Subcutaneous adipose tissue (tissue), 4 donors: ENCODE data around the gene ARPC1B. TPM values are rescaled to one million over a fixed set of nuclear protein-coding genes. Genes with fewer than 3 reads are reported as not detected.

Experiments
- total RNA-seq, 4 donors: library from RNA; depleted of rRNA; stranded (reverse); fragments of >200 nt; gene quantifications; one replicate each; pipeline ENCODE4 v1.1.0, GENCODE V29; 2016
- TF ChIP-seq, protein P1 (sequence below): fragments of 450-650 bp; IDR thresholded peaks from one replicate; pipeline ENCODE4 v1.5.1; 2016; ENCODE audit warnings: low read depth, mild to moderate bottlenecking, control low read depth, antibody characterized with exemption, moderate library complexity

ARPC1B gene
- total RNA-seq, 4 donors from 2014 or later = 133 to 364 (median 178) TPM

- TF ChIP-seq, protein P1, sequence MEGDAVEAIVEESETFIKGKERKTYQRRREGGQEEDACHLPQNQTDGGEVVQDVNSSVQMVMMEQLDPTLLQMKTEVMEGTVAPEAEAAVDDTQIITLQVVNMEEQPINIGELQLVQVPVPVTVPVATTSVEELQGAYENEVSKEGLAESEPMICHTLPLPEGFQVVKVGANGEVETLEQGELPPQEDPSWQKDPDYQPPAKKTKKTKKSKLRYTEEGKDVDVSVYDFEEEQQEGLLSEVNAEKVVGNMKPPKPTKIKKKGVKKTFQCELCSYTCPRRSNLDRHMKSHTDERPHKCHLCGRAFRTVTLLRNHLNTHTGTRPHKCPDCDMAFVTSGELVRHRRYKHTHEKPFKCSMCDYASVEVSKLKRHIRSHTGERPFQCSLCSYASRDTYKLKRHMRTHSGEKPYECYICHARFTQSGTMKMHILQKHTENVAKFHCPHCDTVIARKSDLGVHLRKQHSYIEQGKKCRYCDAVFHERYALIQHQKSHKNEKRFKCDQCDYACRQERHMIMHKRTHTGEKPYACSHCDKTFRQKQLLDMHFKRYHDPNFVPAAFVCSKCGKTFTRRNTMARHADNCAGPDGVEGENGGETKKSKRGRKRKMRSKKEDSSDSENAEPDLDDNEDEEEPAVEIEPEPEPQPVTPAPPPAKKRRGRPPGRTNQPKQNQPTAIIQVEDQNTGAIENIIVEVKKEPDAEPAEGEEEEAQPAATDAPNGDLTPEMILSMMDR = no peak
These were observed 36.1 kb downstream of the ARPC1B start for GRCh38 chr7:99410635-99411034.

DNA sequence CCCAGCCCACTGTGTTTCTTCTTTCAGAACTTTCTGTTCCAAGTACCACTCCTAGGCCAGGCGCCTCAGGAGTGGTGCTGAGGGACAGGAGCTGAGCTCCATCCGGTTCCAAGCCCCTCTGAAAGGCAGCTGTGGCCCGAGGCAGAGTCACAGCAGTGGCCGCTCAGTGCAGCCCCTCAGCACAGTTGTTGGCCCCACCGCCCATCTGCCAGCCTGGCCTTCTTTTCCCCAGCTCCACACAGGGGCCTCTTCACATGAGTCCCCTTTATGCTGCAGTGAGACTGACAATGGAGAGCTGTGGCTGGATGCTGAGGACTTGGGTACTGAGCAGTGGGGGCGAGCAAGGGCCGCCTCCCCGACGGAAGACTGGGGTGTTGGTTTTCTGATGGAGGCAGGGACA is 43.7 kb downstream of the ARPC1B start:
- TF ChIP-seq, protein P1 = no peak

GRCh38 chr7:99419323-99420021 is 44.9 kb downstream of the ARPC1B start:
- TF ChIP-seq, protein P1 = no peak

DNA sequence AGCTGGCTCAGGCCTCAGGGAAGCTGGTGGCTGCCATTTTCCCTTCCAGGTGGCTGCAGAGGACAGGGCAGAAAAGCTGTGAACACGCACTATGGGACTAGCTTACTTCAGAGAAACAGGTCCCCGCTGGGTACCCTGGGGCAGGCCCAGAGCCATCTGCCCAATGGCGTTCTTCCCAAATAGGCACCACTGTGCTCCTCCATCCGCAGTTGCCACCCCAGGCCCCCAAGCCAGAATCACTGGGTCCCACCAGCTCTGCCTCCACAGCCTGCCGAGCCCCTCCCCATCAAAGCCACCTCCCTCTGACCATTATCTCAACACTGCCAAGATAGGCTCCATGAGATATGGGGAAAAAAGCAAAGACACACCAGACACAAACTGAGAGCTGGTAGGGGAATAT is 45.7 kb downstream of the ARPC1B start:
- TF ChIP-seq, protein P1 = no peak

DNA sequence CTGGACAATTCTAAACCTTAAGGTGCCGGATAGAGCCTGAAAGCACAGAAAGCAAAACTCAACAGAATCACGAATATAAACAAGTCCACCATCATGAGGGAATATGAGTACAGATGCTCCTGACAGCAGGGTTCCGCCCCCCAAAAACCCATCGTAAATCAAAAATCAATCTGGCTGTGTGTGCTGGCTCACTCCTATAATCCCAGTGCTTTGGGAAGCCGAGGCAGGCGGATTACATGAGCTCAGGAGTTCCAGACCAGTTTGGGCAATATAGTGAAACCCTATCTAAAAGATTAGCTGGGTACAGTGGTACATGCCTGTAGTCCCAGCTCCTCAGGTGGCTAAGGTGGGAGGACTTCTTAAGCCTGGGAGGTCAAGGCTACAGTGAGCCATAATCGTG is 46.5 kb downstream of the ARPC1B start:
- TF ChIP-seq, protein P1 = no peak

DNA sequence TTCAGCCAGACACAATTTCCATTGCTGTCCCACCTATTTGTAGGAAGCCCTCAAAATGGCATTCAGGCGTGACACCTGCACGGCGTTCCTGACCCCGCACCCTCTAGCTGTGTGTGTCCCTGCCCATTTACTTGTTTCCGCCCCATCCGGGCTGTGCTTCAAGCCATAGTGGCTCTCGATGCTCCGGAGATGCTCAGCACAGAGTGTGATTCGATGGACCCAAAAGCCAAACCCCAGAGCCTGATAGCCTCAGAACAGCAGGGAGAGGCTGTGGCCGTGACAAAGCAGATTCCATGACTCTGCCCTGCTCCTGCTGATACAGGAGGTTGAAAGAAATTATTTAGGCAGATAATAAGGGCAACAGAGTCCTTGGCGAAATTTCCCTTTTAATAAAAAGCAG is 47.7 kb downstream of the ARPC1B start:
- TF ChIP-seq, protein P1 = no peak

DNA sequence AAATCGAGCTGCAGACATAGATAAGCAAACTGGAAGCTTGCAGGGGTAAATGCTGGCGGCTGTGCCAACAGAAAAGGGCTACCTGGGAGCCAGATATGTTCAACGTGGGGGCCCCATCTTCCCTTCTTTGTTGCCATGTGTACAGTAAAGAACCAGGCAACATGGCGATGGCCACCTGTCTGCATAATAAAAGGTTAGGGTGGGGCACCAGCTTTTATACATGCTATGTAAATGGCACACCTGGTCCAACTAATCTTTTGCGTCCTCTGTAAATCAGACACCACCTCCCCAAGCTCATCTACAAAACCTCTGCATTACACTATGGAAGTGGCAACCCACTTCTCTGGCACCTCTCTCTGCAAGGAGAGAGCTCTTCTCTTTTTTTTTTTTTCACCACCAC is 48.1 kb downstream of the ARPC1B start:
- TF ChIP-seq, protein P1 = no peak
